GM18909 (cell line): ENCODE results near the gene GALNS.
"Not testable (repeated sequence)": the region's sequence is repeated elsewhere in the genome, so short reads cannot be mapped to it uniquely, and the experiment has no call there.

Experiments used
- ATAC-seq: cut with Tn5 transposase; IDR thresholded peaks from one replicate; pipeline ENCODE4 v1.9.1; 2021; ENCODE audit warnings: mild to moderate bottlenecking; ENCODE audit not compliant: unreplicated experiment, poor library complexity

The GALNS gene

DNA sequence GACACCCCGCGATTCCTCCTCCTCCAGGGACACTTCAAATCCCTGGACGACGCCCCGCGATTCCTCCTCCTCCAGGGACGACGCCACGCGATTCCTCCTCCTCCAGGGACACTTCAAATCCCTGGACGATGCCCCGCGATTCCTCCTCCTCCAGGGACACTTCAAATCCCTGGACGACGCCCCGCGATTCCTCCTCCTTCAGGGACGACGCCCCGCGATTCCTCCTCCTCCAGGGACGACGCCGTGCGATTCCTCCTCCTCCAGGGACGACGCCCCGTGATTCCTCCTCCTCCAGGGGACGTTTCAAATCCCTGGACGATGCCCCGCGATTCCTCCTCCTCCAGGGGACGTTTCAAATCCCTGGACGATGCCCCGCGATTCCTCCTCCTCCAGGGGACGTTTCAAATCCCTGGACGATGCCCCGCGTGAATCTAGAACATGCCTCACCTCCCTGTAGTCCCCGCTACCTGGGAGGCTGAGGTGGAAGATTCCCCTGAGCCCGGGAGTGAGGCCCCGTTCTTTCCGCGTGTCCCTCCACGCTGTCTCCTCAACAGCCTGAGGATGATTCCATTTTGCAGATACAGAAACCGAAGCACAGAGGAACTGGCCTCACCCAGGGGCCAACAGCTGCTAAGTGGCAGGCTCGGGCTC is 33.1 kb upstream of the GALNS start:
- not testable (repeated sequence) for ATAC-seq

DNA sequence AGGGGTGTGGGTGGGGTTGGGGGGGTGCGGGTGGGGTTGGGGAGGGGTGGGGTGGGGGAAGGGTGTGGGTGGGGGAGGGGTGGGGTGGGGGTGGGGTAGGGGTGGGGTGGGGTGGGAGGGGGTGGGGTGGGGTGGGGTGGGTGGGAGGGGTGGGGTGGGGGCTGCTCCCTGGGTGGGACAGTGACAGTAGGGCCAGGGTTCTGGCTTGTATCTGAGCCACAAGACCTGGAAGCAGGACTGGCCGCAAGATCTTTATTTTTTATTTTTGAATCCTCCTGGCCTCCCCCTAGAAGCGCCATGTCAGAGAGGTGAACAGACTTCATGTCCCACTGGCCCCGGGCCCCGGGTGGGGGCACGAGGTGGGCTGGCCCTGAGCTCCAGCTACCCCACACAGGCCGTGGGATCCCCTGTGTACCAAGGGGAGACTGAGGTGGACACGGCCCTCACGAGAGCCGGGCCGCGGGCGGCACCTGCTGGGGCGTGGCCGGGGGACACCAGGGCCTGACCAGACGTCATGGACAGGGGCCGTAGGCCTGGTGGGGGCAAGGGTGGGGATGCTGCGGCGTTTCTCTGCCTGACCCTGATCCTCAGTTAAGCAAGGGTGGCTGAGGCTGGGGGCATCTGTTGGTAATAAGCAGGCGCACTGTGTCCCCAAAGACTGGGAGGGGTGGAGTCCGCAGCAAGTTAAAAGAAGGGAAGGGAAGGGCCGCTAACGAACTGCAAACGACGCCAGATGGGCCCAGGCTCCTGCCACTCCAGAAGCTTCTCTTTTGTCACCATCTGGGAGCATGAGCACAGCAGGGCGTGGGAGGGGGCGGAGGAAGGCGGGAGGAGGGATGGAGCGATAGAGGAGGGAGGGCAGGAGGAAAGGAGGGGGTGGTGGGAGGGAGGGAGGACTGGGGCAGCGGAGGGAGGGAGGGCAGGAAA is 32.0 kb upstream of the GALNS start:
- ATAC-seq = no peak

DNA sequence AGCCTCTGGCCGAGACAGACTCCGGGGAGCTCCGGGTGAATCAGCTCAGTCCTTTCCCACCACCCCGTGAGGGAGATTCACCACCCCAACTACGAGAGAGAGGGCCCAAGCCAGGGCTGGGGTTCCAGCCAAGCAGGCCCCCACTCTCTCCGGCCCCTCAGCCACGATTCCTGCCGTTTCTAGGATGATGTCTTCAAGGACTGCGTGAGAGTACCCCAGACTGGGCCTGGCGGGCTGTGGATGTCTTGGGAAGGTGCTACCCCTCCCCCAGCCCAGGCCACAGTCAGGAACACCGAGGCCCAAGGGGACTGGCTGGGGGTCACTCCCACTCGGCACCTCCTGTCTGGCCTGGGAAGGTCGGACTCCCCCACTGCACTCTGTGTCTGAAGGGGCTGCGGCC is 31.3 kb upstream of the GALNS start:
- ATAC-seq = no peak

DNA sequence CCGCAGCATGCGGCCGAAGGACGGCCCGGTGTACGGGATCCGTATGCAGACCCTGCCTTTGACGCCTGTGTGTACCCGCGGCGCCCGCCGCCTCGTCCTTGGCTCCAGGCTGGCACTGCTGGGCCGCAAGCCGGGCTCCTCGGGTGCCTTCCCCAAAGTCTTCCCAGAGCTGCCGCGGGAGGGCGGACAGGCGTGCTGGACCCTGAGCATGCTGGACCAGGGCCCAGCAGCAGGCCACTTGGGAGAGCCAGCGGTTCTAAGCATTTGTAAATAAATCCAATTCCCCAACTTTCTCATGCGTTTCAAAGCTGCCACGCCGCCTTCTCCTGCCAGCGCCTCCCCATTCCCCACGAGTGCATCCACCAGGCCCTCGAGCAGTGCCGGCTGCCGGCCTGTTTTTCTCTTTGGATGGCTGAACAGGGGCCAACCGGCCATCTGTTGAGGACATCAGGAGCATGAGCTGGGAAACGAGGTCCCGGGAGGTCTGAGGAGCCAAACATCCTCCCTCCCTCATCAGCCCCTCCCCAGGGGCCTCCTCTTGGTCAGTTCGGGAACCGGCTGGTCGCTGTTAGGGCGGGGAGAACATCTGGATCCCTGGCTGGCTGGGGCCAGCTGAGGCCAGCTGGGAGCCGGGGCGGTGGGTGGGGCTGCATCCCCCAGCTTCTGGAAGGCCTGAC is 30.2 kb upstream of the GALNS start:
- no peak for ATAC-seq

DNA sequence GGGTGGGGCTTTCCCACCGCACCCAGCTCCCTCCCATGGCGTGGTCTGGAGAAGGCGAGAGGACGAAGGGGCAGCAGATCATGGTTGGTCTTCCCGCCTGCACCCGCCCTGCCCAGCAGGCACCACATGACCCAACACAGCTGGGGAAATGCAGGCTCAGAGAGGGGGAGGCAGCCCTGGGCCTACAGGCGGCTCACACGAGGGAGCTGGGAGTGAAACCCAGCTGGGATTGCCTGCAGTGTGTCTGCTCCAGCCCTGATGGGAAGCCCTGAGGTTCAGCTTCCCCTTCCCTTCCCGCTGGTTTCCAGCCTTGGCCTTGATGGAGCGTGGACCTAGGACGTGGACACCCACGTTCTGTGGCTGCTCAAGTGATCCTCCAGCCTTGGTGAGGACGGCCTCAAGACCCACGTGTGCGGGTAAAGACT is 29.7 kb upstream of the GALNS start:
- ATAC-seq = no peak

DNA sequence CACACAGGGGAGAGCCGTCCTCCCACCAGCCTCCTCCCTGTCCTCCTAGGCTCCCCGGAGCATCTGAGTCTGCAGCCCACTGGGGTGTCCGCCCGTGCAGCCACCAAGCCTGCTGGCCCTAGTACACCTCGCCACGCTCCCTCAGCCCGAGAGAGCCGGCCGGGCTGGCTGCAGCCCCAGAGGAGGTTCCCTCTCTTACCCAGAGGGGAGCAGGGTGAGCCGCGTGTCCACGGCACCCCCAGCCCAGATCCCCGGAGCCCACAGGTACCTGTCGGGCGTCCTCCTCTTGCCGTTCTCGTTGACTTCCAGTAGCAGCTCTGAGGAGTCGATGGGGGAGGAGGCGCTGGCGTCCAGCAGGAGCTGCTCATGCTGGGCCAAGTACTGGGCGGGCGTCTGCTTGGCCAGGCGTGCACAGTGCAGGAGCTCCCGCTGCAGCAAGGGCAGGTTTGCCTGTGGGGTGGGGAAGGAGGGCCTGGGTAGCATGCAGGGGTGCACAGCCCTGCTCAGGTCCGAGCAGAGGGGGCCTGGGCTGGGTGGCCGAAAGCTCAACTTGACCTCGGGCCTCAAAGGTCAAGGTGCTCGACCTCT is 29.0 kb upstream of the GALNS start:
- no peak for ATAC-seq

DNA sequence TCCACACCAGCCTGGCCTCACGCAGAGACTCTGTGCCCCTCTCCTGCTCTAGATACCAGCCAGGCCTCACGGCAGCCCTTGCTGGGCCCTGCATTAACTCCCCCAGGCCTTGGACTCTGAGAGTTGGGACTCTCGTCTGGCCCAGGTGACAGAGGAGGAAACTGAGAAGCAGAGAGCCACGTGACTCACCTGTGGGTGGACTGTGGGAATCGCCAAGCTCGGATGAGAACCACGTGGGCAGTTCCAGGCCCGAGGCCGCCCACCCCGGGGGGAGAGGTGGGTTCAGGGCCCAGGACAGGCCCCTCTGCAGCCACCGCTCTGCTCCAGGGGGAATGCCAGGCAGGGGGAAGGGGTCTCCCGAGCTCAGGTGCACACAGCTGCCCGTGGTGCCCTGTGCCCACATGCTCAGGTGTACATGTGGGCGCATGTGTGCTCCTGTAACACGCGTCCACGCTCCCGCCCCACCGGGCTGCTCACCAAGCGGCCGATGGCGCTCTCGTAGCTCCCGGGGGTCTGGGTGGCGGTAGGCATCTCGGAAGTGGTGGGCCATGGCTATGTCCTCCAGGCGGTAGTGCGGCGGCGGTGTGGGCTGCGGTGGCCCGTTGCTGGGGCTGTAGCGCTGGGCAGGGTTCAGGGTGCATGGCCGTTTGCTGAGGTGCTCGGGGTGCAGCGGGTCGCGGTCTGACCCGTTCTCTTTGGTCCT is 28.0 kb upstream of the GALNS start:
- ATAC-seq = no peak

DNA sequence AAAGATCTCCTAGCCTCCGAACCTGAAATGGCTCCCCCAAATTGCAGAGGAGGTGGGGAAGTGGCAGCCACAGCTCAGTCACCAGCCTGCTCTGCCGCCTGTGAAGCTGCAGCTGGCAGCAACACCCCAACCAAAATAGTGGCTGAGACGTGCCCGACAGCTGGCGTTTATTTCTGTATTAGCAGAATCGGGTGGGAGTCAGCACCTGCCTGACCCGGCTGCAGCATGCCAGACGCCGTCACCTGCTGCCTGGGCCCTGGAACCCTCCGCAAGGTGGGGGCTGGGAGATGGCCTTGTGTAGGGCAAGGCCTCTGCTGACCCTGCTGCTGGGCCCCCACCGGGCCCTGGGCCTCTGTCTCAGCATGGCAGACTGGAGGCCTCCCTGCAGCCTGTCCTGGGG is 27.2 kb upstream of the GALNS start:
- no peak for ATAC-seq

DNA sequence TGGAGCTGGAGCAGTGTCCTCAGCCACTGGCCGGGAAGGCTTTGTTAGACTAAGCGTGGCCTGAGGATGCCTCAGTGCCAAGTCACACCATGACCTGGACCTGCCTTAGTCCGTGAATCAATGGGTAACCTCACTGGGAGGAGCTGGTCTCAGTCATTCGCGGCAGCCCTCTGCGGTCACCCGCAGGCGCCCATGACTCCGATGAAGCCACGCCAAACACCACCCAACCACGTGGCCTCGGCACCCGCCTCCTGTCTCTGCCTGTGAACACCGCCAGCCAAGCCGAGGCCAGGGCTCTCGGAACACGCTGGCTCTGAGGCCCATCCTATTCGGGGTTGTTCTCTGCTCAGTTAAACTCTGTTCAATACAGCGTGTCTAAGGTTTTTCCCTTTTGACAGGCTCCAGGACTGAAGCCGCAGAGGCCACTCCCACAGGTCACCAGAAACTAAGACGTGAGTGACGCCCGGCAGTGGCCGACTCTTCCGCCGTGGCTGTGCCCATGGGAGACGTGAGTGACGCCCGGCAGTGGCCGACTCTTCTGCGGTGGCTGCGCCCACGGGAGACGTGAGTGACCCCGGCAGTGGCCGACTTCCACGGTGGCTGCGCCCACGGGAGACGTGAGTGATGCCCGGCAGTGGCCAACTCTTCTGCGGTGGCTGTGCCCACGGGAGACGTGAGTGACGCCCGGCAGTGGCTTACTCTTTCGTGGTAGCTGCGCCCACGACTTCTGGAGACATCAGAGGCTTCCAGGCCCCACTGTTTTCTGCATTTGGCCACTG is 26.6 kb upstream of the GALNS start:
- ATAC-seq = no peak

DNA sequence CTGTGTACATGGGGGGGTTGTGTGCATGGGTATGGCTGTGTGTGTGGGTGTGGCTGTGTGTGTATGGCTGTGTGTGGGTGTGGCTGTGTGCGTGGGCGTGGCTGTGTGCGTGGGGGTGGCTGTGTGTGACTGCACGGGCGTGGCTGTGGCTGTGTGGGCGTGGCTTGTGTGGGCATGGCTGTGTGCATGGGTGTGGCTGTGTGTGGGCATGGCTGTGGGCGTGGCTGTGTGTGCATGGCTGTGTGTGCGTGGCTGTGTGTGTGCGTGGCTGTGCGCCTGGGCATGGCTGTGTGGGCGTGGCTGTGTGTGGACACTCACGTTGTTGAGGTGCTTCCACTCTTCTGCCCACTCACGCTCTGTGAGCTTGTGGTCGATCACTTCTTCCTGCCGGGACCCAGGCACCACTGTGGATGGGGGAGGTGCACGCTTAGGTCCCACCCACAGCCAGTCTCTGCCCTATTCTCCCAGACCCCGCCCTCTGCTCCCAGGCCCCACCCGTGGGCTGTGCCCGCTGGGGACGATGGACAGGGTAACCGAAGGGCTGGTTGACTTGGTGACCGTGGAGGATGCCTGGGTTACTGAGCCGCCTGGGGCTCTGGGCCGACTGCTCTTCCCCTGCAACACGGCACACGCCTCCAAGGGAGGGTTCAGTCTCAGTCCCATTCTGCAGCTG is 25.7 kb upstream of the GALNS start:
- ATAC-seq = no peak

DNA sequence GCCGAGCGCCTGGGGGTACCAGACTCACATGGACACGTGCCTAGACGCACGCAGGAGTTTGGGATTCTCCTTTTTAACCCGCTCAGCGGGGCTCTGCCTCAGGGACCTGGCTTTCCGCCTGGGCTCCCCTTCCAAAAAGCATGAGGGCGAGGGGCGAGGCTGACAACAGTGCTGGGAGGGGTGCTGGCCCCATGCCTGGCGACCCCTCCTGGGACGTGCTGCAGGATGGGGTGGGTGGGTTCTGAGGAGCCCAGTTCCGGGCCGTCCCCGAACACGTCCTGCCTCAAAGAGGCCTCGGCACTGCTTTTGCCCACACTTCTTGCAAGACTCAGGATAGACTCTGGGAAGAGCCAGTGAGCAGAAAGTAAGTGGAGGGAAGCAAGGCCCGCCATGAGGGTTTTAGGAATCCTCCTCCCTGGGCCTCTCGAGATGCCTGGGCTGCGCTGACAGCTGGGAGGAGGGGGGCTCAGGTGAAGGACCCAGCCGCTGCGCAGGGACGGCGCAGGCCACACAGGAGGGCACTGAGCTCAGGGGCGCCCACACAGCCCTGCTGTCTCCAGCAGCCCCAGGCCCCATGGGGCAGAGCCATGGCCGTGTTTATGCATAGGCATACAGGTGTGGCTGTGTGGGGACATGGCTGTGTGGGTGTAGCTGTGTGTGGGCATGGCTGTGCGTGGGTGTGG is 25.1 kb upstream of the GALNS start:
- ATAC-seq = no peak

DNA sequence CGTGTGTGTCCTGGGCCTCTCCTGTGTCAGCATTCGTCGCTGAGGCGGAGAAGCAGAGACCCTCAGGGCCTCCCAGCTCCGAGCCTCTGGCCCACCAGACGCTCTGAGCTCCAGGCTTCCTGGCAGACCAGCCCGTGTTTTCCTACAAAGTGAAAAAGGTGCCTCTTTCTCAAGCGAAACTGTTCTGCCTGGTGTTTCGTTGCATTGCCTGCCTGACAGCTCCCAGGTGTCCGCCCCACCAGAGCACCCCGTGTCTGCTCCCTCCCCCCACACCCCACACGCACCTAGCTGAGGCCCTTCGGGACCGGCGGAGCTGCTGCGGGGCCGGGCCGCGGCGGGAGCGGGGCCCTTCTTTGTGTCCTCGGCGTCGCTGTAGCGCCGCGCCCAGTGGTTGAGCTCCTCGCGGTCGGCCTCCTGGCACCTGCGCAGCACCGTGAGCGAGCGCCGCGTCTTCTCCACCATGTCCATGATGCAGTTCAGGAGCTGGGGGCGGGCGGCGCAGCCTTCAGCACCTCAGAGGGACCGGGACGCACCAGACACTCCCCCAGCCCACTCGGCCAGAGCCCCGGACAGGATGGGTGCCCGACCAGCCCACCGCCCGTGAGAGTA is 24.4 kb upstream of the GALNS start:
- ATAC-seq = no peak

DNA sequence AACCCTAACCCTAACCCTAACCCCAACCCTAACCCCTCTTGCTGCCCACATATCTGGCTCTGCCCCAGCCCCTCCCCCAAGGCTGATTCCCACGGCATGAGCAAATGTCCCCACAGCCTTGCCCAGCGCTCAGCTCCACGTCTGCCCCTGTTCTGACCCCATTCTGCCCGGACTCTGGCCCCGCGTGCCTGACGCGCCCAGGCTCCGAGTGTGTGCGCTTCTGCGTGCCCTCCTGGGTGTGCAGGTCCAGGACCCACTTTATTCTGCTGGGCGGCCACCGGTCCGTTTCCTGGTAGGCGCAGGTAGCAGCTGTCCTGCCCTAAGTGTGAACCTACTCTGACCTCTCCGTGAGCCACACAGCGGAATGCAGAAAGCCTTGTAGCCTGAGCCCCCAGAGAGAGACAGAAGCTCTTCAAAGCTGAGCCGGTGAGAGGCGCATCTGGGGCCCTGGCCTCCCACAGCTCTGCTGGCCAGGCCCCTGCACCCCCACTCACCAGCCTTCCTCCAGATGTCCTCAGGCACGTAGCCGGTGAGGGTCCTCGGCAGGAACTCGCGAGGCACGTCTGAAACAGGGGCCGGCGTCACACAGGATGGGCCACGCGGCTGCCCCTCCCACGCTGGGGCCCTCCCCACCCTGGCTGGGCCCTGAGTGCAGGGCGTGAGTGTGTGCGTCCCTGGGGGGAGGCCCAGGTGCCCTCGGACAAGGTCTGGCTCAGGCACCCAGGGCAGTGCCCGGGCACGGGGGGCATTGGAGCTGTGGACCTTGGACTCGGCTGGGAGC is 23.7 kb upstream of the GALNS start:
- no peak for ATAC-seq

DNA sequence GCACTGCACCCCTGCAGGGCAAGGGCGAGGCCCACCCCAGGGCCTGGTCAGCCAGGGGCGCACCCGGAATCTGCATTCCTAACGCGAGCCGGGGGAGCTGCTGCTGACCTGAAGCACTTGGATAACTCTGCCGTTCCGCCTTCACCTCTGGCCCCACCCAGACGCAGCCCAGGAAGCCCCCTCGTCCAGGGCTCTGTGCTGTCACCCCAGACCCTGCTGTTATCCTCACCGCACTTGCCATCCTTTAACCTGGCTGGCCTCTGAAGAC is 23.0 kb upstream of the GALNS start:
- ATAC-seq = no peak

DNA sequence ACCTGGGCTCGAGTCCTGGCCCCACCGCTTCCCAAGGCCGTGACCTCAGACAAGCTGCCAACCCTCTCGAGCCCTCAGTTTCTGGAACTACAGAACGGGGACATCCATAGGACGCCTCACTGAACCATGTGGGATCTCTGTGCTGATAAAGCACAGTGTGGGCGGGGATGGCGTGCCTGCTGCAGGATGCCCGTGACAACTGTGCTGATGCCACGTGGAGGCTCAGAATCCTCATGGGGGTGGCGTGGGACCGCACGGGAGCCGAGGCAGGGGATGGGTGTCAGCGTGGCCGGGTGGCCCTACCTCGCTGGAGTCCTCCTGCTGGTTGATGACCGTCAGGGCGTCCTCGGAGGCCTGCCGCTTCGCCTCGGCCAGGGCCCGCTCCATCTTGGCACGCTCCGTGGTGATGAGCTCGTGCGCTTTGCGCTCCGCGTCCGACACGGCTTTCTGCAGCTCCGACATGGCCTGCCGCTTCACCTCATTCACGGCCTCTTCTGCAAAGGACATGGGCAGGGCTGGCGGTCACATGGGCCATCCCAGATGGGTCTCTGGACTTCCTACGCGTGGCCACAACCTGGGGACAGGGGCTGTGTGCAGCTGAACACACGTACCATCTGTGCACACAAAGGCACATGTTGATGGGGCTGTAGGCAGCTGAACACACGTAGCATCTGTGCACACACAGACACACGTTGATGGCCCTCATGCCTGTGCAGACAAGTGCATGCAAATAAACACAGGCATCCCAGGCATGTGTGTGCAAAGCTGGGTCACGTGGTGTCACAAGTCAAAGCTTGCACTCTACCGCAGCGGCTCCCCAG is 22.4 kb upstream of the GALNS start:
- ATAC-seq = no peak

DNA sequence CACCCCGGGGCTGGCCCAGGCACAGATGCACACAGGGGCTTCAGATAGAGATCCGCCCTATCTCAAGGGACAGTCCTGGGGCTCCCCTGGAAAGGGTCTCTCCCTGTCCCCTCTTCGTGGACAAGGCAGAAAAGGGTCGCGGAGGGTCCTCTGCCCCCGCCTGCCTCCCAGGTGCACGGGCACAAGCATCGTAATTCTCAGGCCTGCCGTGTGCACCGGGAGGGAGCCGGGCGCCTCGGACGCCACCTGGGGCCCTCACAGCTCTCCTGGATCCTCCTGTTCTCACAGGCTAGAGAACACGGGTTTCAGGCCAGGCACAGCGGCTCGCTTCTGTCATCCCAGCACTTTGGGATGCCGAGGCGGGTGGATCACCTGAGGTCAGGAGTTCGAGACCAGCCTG is 21.6 kb upstream of the GALNS start:
- ATAC-seq = no peak
